ENCODE data around the gene PLXNA4.

PLXNA4 gene

DNA sequence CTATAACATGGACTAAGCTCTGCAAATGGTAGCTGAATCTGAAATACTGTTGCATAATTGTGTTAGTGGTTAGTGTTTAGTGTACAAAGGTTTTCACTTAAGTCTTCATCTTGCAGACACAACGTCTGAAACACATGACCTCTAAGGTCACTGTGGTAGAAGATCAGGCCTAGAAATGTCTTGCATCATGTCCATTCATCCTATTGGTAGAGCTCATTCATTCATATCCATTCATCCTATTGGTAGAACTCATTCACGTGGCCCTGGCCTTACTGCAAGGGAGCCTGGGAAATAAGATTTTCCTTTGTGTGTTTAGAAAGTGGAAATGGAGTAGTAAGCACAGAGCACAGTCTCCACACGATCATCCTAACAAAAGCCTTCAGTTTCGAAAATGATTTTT, 485.8 kb downstream of the PLXNA4 start:
- no peak for DNase-seq (ENCODE audit: low spot score)

DNA sequence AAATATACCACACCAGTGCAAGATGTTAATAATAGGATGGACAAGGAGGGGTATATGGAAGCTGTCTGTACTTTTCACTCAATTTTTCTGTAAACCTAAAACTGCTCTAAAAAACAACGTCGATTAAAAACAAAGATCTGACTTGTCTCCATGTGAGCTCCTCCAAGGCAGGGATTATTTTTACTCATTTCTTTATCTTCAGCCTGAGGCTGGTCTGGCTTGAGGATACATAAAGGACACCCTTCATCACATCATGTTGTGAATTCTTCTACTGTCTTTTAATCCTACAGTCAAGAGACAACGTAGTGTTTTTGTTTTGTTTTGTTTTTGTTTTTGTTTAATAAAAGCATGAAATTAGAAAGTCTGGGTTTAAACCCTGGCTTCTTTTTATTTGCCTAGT, 486.9 kb downstream of the PLXNA4 start:
- no peak for DNase-seq (ENCODE audit: low spot score)

DNA sequence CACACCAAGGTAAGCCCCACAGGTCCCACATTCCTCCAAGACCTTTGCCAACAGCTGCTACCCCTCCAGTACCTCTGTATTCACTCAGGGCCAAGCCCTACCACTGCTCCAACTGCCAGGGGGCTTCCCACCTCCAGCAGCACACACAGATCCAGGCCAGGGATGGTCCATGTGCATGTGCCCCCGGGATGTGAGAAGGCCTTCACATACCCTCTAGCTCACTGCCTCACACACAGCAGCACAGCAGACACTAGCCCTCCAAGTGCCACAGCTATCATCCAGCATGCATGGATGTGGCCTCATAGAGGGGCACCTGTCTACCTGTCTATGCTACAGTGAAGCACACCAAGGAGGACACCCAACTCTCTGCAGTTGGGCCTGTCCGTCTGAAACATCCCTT, 488.8 kb downstream of the PLXNA4 start:
- no peak for DNase-seq (ENCODE audit: low spot score)

DNA sequence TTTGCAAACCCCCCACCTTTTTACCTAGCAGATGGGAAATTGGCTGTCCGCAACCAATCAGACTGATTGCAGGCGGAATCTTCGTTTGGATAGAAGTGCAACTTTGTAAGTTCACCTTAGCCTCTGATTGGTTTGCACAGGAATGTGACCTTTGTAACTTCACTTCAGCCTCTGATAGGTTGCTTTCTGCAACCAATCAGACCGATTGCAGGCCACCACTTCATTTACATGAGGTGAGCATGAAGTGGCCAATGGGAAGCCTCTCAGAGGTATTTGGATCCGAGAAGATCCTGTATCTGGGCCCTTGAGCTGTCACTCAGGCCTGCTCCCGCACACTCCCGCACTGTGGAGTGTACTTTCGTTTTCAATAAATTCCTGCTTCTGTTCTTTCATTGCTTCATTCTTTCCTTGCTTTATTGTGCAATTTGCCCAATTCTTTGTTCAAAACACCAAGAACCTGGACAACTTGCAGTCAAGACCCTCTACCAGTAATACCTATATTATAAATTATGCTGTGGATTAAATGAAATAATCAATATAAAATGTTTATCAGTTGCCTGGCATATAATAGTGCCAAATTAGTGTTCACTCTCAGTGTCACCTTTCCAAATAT, 491.4 kb downstream of the PLXNA4 start:
- no peak for DNase-seq (ENCODE audit: low spot score)

DNA sequence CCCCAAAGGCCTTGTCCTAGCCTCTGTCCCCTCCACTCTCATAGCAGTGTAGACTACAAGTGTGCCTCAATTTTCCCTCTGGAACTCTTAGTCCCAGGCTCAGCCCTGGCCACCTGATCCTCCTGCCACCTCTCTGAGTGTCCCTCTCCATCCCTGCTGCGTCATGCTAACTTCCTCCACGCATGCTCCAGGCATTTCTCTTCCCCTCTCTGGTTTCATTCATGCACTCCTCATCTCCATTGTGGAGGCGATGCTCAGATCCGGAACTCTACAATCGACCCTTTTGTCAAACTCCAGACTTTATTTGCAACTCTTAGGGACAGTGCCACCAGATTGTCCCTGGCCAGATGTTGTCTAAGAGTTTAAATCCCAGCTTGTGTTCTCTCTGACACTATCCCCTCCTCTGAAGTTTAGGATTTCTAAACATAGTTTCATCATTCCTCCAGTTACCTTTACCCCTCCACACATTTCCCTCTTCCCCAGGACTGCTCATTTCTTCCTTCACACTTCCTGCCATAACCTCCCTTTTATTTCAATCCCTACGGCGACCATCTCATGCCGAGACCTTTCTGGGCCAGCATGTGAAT, 492.6 kb downstream of the PLXNA4 start:
- no peak for DNase-seq (ENCODE audit: low spot score)

DNA sequence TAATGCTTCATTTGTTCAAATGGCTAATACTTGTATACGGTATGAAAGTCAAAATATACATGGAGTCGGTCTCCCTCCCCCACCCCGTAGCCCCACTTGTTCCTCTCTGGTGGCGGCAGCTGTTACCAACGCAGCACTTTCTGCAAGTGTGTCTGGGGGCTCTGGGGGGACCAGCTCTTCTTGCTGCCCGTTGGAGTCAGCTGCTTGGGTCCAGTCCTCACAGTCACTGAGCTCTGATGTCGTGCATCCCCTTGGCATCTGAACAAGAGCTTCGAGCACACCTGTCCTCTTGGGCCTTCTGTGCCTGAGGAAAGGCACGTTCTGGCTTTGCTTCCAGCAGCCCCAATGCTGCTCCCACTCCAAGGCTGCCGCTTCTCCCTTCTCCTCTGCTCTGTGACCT, 493.1 kb downstream of the PLXNA4 start:
- no peak for DNase-seq (ENCODE audit: low spot score)

DNA sequence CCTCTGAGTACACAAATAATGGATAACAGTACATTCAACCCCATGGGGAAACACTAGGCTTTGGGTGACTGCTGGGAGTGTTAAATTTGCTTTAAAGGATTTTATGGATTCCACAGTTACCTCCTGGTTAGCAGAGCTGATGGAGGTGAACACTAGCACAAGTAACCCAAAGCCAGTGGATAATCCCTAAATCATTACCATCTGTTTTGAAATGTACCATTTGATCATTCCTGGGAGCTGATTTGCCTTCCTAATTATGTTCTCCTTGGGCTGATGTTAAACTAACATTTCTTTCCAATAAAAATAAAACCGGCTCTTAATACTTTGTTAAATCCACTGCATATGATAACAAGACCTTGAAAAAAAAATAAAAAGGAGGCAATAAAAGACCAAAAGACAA, 493.9 kb downstream of the PLXNA4 start:
- no peak for DNase-seq (ENCODE audit: low spot score)

DNA sequence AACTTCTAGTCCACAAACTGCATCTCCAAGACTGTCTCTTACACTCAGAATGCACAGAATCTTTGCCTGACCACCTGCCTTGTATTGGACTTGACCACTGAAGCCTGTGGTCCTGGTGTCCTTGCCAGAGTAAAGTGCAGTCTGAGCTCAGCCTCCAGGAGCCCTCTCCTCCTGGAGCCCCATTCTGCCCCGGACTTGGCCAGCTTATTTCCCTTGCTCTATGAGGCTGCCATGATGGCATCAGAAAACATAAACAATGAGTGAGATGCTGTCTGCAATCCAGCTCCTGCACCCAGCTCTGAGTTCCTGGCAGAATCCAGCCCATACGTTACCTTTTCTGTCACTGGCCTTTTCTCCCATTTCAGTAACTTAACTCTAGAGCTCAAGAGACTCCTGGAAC, 494.6 kb downstream of the PLXNA4 start:
- DNase-seq (ENCODE audit: low spot score): no peak

DNA sequence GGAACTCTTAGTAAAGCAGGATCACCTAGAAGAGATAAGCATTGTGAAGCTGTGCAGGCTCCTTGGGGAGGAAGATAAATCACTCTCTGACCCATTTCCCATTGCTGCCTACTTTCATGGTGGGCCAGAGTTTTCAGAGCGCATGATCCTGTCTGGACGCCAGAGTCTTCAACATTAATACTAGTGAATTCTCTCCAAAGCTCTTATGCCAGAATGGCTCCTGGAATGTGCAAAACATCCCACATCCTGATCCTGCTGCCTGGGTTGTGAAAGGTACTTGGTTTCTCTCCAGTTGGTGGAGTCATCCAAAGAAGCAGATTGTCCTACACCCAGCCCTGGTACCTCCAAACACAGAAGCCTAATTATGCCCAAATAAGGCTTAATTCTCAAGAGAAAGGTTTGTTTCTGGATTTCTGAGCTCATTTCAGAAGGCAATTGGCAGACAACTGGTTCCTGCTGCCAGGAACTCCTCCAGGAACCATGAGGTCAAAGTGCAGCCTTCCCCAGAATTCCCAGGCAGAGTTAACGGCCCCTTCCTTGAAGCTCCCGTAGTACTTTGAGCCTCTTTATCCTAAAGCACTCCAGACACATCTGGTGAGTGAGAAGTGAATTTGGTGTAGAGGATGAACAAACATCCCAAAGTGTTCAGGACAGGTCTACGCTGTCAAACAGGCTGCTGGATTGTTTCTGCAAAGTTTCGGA, 495.2 kb downstream of the PLXNA4 start:
- no peak for DNase-seq (ENCODE audit: low spot score)

DNA sequence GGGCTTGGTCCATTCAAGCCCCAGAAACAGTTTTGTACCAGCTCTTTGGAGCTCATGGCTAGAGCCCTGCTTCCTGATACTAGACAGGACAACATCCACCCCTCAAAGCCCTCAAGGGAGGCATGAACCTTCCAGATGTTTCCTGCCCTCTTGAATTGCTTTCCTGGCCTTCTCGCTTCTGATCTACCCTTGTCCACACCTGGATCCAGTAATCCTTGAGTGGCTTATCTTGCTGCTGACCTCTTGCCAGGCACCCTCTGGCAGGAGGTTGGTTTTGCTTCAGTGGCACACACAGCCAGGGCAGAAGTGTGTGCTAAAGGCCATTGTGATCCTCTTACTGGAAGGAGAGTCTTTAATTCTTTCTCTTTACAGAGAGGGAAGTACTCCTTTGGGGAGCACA, 495.8 kb downstream of the PLXNA4 start:
- DNase-seq (ENCODE audit: low spot score): no peak

DNA sequence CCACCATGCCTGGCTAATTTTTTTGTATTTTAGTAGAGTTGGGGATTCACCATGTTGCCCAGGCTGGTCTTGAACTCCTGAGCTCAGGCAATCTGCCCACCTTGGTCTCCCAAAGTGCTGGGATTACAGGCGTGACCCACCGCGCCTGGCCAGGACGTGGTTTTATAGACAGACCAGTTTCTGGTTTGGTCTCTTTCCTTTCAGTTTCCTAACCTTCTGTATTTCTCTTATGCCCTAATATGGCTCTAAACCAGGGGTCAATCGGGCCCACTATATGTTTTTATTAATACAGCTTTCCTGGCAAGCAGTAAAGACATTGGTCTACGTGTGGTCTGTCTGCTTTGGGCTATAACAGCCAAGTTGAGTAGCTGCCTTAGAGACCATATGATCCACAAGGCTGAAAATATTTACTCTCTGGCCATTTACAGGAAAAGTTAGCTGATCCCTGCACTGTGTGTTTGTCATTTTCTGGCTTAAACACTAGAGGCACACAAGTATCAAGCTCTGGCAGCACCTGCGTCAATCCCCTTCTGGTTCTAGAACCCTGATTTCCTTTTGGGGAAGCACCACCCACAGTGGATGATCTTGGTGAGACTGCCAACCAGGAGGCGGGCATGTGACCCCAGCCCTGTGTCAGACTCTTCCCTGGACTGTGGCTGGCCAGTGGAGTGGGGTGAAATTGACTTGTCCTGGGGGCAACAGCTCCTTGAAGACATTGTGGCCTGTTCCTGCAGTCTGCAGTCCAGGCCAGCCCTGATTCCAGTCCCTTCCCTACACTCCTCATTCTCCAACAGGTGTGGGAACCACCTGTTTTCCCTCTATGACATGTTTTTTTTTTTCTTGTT, 497.2 kb downstream of the PLXNA4 start:
- DNase-seq (ENCODE audit: low spot score): no peak

DNA sequence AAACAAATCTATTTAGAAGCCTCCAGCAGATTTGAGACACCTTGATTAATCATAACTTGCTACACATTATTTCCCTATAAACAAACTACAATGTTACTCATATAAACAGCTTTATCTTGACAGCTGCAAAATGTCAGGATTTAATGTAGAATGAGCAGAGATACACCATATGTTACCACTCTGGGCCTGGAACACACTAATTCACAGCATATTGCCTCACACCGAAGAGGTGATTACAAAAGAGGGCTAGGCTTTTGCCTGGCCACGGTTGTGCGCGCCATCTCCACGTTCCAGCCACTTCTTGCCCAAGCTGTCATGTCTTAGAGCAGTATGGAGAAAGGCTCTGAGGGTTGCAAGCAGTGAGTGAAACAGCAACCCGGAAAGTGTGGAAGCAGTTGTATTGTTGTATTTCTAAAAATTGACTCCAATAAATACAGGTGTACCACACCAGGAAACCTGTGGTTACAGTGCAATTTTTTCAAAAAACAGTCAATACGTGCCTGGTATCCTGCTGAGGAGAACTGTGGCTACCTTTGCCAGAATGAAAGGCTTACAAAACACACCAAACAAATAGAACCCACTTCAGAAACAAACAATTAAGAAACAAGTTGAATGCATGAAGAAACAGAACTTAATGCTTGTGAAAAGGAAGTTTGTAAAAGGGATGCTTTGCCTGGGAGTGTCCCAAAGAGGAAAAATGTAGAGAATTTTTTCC, 498.1 kb downstream of the PLXNA4 start:
- DNase-seq (ENCODE audit: low spot score): no peak

DNA sequence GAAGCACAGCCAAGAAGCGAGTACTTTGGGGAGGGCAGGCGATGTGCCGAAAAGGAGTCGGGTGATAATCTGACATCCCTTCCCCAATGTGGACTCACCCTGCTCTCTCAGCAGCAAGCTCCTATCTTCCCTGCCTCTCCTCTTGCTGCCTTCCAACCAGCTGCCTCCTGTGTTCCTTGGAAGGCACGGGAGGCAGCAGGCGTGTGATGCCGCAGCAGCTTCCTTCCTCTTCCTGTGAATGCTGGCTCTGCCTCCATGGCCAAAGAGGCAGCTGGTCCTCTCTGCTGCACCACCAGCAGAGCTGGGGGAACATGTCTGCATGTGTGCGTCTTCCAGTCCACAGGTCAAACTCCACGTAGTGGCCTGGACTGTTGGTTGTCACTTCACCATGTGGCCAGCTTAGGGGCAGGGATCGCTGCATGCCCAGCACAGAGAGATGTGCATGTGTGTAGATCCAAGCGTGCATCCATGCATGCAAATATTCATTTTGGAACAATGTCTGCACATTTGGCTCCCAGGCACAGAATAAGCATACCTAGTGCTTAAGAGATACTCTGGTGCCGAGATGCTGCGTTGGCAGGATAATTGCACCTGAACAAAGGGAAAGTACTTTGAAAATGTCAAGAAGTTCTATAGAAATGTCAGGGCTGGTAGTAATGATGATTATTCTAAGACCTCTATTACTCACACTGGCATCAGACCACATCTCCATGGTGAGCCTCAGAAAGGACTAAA, 499.8 kb downstream of the PLXNA4 start:
- no peak for DNase-seq (ENCODE audit: low spot score)

DNA sequence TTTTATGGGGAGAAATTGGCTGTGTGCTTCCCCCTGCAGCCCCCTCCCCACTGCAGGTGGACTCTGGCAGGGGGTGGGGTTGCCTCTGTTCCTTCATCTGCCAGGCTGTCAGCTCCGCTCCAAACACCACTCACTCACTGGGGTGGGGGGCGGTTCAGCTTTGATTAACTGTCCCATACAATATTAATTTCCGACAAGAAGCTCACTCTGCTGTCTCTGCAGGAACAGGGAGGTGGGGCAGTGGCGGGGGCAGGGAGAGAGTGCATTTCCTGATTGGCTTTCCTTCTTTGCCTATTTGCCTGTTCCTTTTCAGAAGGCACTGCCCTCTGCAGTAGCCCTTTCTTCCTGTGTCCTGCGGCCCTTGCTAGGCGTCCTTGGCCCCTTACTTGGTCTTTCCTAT, 500.8 kb downstream of the PLXNA4 start:
- no peak for DNase-seq (ENCODE audit: low spot score)

DNA sequence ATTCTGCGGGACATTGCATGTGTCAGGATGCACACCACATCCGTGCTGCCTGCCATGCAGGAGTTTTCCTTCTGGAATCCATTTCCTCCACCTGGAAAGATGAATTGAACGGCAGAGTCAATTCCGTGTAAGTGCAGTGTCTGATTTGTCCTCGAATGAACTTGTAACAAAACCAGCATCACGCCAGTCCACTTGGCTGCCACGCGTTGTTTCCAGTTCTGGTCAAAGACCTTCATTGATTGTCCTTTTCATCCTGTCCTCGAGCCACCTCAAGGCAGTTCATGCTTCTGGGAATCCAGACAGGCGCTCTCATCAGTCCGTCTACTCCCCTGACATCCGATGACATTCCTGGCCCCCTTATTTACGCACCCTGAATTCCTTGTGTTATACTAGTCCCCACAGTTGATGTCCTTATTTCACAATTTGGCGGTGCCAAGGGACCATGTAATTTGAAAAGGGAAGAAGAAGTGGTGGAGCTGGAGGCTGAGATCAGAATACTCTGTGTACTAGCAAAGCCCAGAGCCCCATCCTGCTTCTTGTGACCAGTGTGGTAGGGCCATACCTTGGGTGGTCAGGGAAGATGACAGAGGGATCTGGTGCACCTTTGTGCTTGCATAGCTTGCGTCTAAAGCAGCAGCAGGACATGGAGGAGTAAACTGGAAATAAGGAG, 502.2 kb downstream of the PLXNA4 start:
- no peak for DNase-seq (ENCODE audit: low spot score)

Data from activated CD4-positive, alpha-beta T cell treated with anti-CD3 and anti-CD28 coated beads, Interleukin-2, Interleukin-4, amounts not matched to agents 100 ng/mL and 50 ng/mL, durations not matched to agents 16 hours and 8 hours (primary cell).